ENCODE results near the gene JOSD1. TPM values are rescaled to one million over a fixed set of nuclear protein-coding genes. Genes with fewer than 3 reads are reported as not detected.

JOSD1 gene
- total and polyA plus RNA-seq, 10 of the 15 experiments (the other 5 are each of a cell fraction or from before 2014, with no cell fraction given) = 6.2 to 54.6 (median 40.5) TPM

DNA sequence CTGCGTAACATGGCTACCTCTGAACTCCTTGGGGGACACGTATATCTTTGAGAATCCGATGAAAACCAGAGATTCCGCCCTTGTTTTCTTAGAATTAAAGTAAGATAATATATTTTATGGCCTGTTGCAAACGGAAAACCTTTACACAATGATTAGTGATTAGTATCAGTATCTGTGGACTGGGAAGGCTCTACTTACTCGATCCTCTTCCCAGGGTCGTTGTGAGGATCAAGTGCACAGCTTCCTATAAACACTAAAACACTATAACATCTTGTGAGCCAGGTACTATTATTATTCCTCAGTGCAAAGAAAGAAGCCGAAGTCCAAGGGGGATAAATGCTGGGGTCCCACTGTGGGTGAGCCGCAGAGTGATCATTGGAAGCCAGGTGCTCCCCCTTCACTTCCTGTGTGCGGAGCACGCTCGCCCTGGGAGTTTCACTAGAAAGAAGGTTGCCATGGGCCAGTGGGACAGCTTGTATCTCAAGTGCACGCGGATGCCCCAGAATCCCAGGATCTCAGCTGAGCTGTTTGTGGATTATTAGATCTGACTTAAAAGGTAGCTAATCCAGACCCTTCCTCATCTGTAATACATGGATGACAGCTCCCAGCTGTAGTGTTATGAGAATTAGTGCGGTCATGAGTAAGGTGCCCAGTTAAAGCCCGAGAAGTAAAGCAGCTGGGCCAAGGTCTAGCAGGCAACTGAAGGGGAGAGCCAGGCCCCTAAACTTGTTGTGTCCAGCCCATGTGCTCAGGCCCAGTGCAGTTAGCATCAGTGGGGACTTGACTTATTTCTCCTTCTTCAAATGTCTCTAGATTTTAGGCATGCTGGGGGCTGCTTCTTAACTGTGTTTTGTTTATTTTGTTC, 43.5 kb downstream of the JOSD1 start:
- Histone ChIP-seq H3K4me3 (peak overlapping the region; percentile 86), H3K27ac (ENCODE audit: control insufficient read depth, insufficient read depth) (peak overlapping the region; percentile 99), H4K20me1 (ENCODE audit: control insufficient read depth, insufficient read depth) (no peaks in the 10 kb centered on the region), H2AFZ (ENCODE audit: control insufficient read depth, low read depth, low read length) (peak overlapping the region; percentile 100), H3K4me2 (ENCODE audit: control insufficient read depth, insufficient read depth) (peak overlapping the region; percentile 73), H3K79me2 (ENCODE audit: control insufficient read depth, insufficient read depth, low read length) (peaks cover 11% of the 10 kb centered on the region), H3K4me1 (ENCODE audit: control insufficient read depth, insufficient read depth, low read length) (peaks cover 5% of the 10 kb centered on the region), H3K27me3 (replicated peaks in 1 of 2; ENCODE audit: control insufficient read depth in 2 of 2, insufficient read depth in 2 of 2, low read length in 1 of 2) (no peaks in the 10 kb centered on the region), H3K36me3 (ENCODE audit: control insufficient read depth in 2 of 2, insufficient read depth in 2 of 2, low read length in 1 of 2) (no peaks in the 10 kb centered on the region), H3K9ac (ENCODE audit: control insufficient read depth, insufficient read depth, low read length) (peak overlapping the region; percentile 96), H3K9me3 (replicated peaks; ENCODE audit: control insufficient read depth, insufficient read depth, low read length) (no peaks in the 10 kb centered on the region)
- ChIA-PET SMC1A (ENCODE audit: uncharacterized antibody, unreplicated experiment) (interaction anchor here (0.7 to 2.0 kb wide), 3 partner anchors 10 to 51 kb away, joined by 3 to 11 read pairs (median 3); no protein-coding TSS in a partner anchor), CTCF (interaction anchor here (2.1 kb wide), 1 partner anchor 24 kb away, joined by 5 read pairs; the partner anchor contains the start of gene TOMM22), RAD21 (ENCODE audit: unreplicated experiment) (interaction anchor here (1.0 to 1.6 kb wide), 3 partner anchors 9 to 605 kb away, joined by 3 to 5 read pairs (median 3); partner anchors contain the start of gene TOMM22), POLR2A (interaction anchor here (1.8 kb wide), 1 partner anchor 41 kb away, joined by 5 read pairs; no protein-coding TSS in a partner anchor)
- intact Hi-C loops (cut with micrococcal nuclease; ENCODE audit: unreplicated experiment) (no loop called here), in situ Hi-C loops (cut with MboI) (no loop called here)
- WGBS (ENCODE audit: insufficient coverage, insufficient replicate concordance, low lambda C conversion rate, missing lambda C conversion rate) = under 1% methylated on average over 16 of the region's 16 CpGs
- peak; percentile 73 for ATAC-seq
- no TSS peak for BruUV-seq (replicated peaks)
- no peak for FAIRE-seq
- DNase-seq (ENCODE audit: low read depth, low spot score) = no peak
- TF ChIP-seq ETV6 (conservative IDR thresholded peaks at IDR 0.05 in 1 of 2, IDR thresholded peaks at IDR 0.05 in 1 of 2; ENCODE audit: borderline replicate concordance in 1 of 2, low read depth in 1 of 2) (no peak), CBX3 (IDR thresholded peaks at IDR 0.05; ENCODE audit: borderline replicate concordance, low read depth) (no peak), RELA (IDR thresholded peaks at IDR 0.05; ENCODE audit: borderline replicate concordance, partially characterized antibody) (no peak), CREM (IDR thresholded peaks at IDR 0.05; ENCODE audit: low read depth) (no peak), HDGF (IDR thresholded peaks at IDR 0.05) (no peak), PML (IDR thresholded peaks at IDR 0.05; ENCODE audit: low read length) (no peak), POU2F2 (IDR thresholded peaks at IDR 0.05; ENCODE audit: borderline replicate concordance, low read depth, low read length) (0 out of 3 replicates have a peak, but pooled peaks have one; percentile 3), HCFC1 (IDR thresholded peaks at IDR 0.05; ENCODE audit: low read length) (no peak), SP1 (IDR thresholded peaks at IDR 0.05; ENCODE audit: low read depth, low read length) (no peak), YY1 (IDR thresholded peaks at IDR 0.05; ENCODE audit: low read depth, low read length) (no peak), NFYB (IDR thresholded peaks at IDR 0.05; ENCODE audit: insufficient read depth, low read depth, low read length) (0 out of 2 replicates have a peak, but pooled peaks have one; percentile 22), MEF2A (IDR thresholded peaks at IDR 0.05; ENCODE audit: insufficient read depth, low read depth, low read length) (no peak), IKZF1 (conservative IDR thresholded peaks at IDR 0.05) (peak; percentile 50), ZNF24 (IDR thresholded peaks at IDR 0.05) (no peak), DPF2 (IDR thresholded peaks at IDR 0.05) (no peak)
- TF ChIP-seq, protein P1, sequence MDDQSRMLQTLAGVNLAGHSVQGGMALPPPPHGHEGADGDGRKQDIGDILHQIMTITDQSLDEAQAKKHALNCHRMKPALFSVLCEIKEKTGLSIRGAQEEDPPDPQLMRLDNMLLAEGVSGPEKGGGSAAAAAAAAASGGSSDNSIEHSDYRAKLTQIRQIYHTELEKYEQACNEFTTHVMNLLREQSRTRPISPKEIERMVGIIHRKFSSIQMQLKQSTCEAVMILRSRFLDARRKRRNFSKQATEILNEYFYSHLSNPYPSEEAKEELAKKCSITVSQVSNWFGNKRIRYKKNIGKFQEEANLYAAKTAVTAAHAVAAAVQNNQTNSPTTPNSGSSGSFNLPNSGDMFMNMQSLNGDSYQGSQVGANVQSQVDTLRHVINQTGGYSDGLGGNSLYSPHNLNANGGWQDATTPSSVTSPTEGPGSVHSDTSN (IDR thresholded peaks at IDR 0.05; ENCODE audit: insufficient replicate concordance, low read depth, low read length) = no peak
- TF ChIP-seq, protein P2, sequence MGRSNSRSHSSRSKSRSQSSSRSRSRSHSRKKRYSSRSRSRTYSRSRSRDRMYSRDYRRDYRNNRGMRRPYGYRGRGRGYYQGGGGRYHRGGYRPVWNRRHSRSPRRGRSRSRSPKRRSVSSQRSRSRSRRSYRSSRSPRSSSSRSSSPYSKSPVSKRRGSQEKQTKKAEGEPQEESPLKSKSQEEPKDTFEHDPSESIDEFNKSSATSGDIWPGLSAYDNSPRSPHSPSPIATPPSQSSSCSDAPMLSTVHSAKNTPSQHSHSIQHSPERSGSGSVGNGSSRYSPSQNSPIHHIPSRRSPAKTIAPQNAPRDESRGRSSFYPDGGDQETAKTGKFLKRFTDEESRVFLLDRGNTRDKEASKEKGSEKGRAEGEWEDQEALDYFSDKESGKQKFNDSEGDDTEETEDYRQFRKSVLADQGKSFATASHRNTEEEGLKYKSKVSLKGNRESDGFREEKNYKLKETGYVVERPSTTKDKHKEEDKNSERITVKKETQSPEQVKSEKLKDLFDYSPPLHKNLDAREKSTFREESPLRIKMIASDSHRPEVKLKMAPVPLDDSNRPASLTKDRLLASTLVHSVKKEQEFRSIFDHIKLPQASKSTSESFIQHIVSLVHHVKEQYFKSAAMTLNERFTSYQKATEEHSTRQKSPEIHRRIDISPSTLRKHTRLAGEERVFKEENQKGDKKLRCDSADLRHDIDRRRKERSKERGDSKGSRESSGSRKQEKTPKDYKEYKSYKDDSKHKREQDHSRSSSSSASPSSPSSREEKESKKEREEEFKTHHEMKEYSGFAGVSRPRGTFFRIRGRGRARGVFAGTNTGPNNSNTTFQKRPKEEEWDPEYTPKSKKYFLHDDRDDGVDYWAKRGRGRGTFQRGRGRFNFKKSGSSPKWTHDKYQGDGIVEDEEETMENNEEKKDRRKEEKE (IDR thresholded peaks at IDR 0.05) = no peak
- TF ChIP-seq, protein P3, sequence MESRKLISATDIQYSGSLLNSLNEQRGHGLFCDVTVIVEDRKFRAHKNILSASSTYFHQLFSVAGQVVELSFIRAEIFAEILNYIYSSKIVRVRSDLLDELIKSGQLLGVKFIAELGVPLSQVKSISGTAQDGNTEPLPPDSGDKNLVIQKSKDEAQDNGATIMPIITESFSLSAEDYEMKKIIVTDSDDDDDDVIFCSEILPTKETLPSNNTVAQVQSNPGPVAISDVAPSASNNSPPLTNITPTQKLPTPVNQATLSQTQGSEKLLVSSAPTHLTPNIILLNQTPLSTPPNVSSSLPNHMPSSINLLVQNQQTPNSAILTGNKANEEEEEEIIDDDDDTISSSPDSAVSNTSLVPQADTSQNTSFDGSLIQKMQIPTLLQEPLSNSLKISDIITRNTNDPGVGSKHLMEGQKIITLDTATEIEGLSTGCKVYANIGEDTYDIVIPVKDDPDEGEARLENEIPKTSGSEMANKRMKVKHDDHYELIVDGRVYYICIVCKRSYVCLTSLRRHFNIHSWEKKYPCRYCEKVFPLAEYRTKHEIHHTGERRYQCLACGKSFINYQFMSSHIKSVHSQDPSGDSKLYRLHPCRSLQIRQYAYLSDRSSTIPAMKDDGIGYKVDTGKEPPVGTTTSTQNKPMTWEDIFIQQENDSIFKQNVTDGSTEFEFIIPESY (IDR thresholded peaks at IDR 0.05) = no peak
